K562 (cell line): ENCODE data around the gene HES6.

Experiments
- CC2D1A ChIP-seq: fragments of 450-650 bp; IDR thresholded peaks from 2 replicates; pipeline ENCODE4 v1.6.1; 2017; ENCODE audit warnings: mild to moderate bottlenecking
- EP300 ChIP-seq: IDR thresholded peaks from 2 replicates; pipeline ENCODE4 v1.6.1; 2012; ENCODE audit warnings: low read length, improper control_type of control experiment
- NFRKB ChIP-seq: fragments of 450-650 bp; IDR thresholded peaks from 2 replicates; pipeline ENCODE4 v1.6.1; 2016; ENCODE audit warnings: low read depth
- NR3C1 ChIP-seq: sonication (generic); formaldehyde crosslinking; IDR thresholded peaks from 2 replicates; pipeline ENCODE4 v1.8.1; 2022; ENCODE audit warnings: missing genetic modification reagents
- POLR2A ChIP-seq: fragments of 450-650 bp; conservative IDR thresholded peaks from 2 replicates; pipeline ENCODE4 v1.6.1; 2016
- SMARCA5 ChIP-seq: fragments of 450-650 bp; IDR thresholded peaks from 2 replicates; pipeline ENCODE4 v1.6.1; 2016
- SP2 ChIP-seq: IDR thresholded peaks from 2 replicates; pipeline ENCODE4 v1.6.1; 2011; ENCODE audit warnings: mild to moderate bottlenecking, low read depth, low read length, moderate library complexity; ENCODE audit not compliant: poor library complexity, severe bottlenecking; ENCODE audit errors: extremely low read depth
- TARDBP ChIP-seq: fragments of 450-650 bp; IDR thresholded peaks from 2 replicates; pipeline ENCODE4 v1.6.1; 2016
- TCF7 ChIP-seq: sonication (generic); IDR thresholded peaks from 2 replicates; pipeline ENCODE4 v1.6.1; 2016; ENCODE audit warnings: antibody characterized with exemption, borderline replicate concordance
- TEAD1 ChIP-seq, 2 experiments: fragments of 450-650 bp in 1 of 2; sonication (generic) in 1 of 2; formaldehyde crosslinking; IDR thresholded peaks; 2 replicates each; pipeline versions ENCODE4 v1.4.0 to v1.8.0; 2020 to 2022; ENCODE audit warnings: mild to moderate bottlenecking in 2 of 2, missing genetic modification reagents in 1 of 2
- ZNF445 ChIP-seq: fragments of 250-450 bp; sonication (Bioruptor Pico); IDR thresholded peaks from 2 replicates; pipeline ENCODE4 v1.4.0; 2020; ENCODE audit warnings: low read depth, mild to moderate bottlenecking, moderate library complexity
- TF ChIP-seq, protein P1 (sequence below), 3 experiments: IDR thresholded peaks in 2 of 3; conservative IDR thresholded peaks in 1 of 3; 2 replicates each; pipeline ENCODE4 v1.5.1; 2011 to 2012; ENCODE audit warnings: low read length in 3 of 3, mild to moderate bottlenecking in 3 of 3, control low read depth in 2 of 3, improper control_type of control experiment in 1 of 3, inconsistent platforms in 1 of 3, low read depth in 1 of 3, mixed read lengths in 1 of 3, moderate library complexity in 1 of 3; ENCODE audit not compliant: insufficient read depth in 2 of 3

DNA sequence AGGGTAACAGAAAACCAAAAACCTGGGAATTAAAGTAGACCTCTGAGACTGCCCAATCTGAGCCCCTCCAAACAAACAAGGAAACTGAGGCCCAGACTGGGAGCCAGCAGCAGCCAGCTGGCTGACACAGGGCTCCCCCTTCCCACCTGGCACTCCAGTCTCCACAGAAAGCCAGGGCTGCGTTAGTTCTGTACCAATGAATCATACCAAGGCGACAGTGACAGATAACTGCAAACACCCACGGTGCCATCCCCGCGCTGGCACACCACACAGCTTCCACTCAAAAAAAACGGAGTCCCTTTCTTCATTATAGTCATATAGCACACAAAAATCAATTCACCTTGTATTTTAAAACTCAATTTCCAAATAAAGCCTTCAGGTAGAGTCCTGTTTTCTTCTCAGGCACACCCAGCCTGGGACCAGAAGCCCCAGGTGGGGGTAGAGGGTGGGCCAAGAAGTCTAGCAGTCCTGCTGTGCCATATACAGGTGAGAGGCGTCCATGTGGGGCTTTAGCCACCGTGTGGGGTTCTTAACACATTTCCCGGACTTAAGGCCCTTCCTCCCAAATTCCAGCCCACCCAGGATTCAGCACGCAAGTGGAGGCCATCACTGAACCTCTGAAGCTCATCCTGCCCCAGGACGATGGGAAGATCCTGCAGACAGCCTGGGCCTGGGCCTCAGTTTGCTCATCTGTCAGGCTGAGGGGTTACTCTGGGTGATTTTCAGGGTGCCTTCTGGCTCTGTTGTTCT, 47.3 kb upstream of the HES6 start:
- TF ChIP-seq SMARCA5 (no peak), NFRKB (no peak), SP2 (no peak), POLR2A (no peak), EP300 (no peak), TEAD1 (CRISPR knock-in tag; IDR thresholded peaks at IDR 0.05) (no peak), ZNF445 (no peak), CC2D1A (no peak), NR3C1 (CRISPR knock-in tag) (no peak), TARDBP (no peak), TCF7 (no peak)
- TF ChIP-seq, protein P1, sequence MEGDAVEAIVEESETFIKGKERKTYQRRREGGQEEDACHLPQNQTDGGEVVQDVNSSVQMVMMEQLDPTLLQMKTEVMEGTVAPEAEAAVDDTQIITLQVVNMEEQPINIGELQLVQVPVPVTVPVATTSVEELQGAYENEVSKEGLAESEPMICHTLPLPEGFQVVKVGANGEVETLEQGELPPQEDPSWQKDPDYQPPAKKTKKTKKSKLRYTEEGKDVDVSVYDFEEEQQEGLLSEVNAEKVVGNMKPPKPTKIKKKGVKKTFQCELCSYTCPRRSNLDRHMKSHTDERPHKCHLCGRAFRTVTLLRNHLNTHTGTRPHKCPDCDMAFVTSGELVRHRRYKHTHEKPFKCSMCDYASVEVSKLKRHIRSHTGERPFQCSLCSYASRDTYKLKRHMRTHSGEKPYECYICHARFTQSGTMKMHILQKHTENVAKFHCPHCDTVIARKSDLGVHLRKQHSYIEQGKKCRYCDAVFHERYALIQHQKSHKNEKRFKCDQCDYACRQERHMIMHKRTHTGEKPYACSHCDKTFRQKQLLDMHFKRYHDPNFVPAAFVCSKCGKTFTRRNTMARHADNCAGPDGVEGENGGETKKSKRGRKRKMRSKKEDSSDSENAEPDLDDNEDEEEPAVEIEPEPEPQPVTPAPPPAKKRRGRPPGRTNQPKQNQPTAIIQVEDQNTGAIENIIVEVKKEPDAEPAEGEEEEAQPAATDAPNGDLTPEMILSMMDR (IDR thresholded peaks at IDR 0.05 in 2 of 3, conservative IDR thresholded peaks at IDR 0.05 in 1 of 3; ENCODE audit: insufficient read depth in 2 of 3, low read depth in 1 of 3, low read length in 3 of 3) = no peak
